GM19372 (cell line): ENCODE data around the gene EVX2.

Experiments used
- ATAC-seq: cut with Tn5 transposase; IDR thresholded peaks from one replicate; pipeline ENCODE4 v1.9.1; 2021; ENCODE audit warnings: mild to moderate bottlenecking, low read depth, moderate library complexity; ENCODE audit not compliant: unreplicated experiment

EVX2 gene

GRCh38 chr2:176097820-176098365, 14.1 kb upstream of the EVX2 start:
- ATAC-seq = no peak

GRCh38 chr2:176096986-176097819, 13.4 kb upstream of the EVX2 start:
- ATAC-seq = peak; percentile 87

GRCh38 chr2:176096243-176096985, 12.7 kb upstream of the EVX2 start:
- no peak for ATAC-seq

GRCh38 chr2:176095421-176095820, 11.7 kb upstream of the EVX2 start:
- no peak for ATAC-seq

GRCh38 chr2:176094349-176094748, 10.6 kb upstream of the EVX2 start:
- no peak for ATAC-seq

GRCh38 chr2:176093898-176094249, 10.1 kb upstream of the EVX2 start:
- ATAC-seq = no peak

GRCh38 chr2:176093145-176093897, 9.6 kb upstream of the EVX2 start:
- no peak for ATAC-seq

GRCh38 chr2:176092270-176093144, 8.7 kb upstream of the EVX2 start, which contains the start of gene HOXD13:
Gene HOXD13 (plus strand): TSS chr2:176092721. CDS start chr2:176092891, 170 bp downstream.
- ATAC-seq = no peak

GRCh38 chr2:176091329-176092258, 7.8 kb upstream of the EVX2 start:
- ATAC-seq = no peak

GRCh38 chr2:176090862-176091261, 7.1 kb upstream of the EVX2 start:
- ATAC-seq = no peak

- no peak for ATAC-seq
Observed at GRCh38 chr2:176089843-176090395, 6.2 kb upstream of the EVX2 start.

- no peak for ATAC-seq
Observed at GRCh38 chr2:176088937-176089842, 5.4 kb upstream of the EVX2 start.

GRCh38 chr2:176088048-176088936, 4.5 kb upstream of the EVX2 start:
- peak; percentile 61 for ATAC-seq

GRCh38 chr2:176087330-176088047, 3.7 kb upstream of the EVX2 start:
- no peak for ATAC-seq

GRCh38 chr2:176085861-176086771, 2.4 kb upstream of the EVX2 start:
- no peak for ATAC-seq
